ENCODE measurements around the gene SNX3.
A peak's percentile ranks its signal among the peaks of the same experiment; 100 is the strongest.
"Not testable (repeated sequence)": the region's sequence is repeated elsewhere in the genome, so short reads cannot be mapped to it uniquely, and the experiment has no call there.

The SNX3 gene

DNA sequence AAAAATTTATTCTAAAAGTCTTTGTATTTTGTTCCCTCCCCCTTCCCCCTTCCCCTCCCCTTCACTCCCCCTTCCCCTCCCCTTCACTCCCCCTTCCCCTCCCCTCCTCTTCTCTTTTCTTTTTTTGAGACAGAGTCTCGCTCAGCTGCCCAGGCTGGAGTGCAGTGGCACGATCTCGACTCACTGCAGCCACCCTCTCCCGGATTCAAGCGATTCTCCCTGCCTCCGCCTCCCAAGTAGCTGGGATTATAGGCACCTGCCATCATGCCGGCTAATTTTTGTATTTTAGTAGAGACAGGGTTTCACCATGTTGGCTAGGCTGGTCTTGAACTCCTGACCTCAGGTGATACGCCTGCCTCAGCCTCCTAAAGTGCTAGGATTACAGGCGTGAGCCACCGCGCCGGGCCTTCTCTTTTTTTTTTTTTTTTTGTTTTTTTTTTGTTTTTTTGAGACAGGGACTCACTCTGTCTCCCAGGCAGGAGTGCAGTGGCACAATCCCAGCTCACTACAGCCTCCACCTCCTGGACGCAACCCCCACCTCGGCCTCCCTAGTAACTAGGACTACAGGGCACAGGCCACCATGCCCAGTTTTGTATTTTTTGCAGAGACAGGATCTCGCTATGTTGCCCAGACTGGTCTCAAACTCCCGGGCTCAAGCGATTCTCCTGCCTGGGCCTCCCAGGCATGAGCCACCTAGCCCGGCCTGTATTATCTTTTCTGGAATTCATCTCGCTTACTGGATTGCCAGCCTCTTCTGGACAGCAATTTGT lies 32.9 kb upstream of the SNX3 start:
- Histone ChIP-seq H4K8ac (ENCODE audit: low read depth, low read length) (peak overlapping the region; percentile 93), H3K18ac (ENCODE audit: low read length) (no peak overlapping the region), H3K4ac (ENCODE audit: low read depth, low read length) (no peak overlapping the region), H3K4me1 (ENCODE audit: control insufficient read depth in 1 of 2, insufficient read depth in 2 of 2, low read length in 2 of 2) (peaks cover 0 to 2% of the 10 kb centered on the region in 2 experiments), H4K12ac (ENCODE audit: low read depth, low read length) (peak overlapping the region; percentile 11), H2AK5ac (ENCODE audit: low read length) (no peak overlapping the region), H4K91ac (ENCODE audit: low read depth, low read length) (peak overlapping the region; percentile 39), H2BK120ac (ENCODE audit: insufficient read depth, low read length, poor library complexity) (no peak overlapping the region), H3K79me2 (ENCODE audit: control insufficient read depth, insufficient read depth, low read length, poor library complexity) (peaks cover 3% of the 10 kb centered on the region), H3K23ac (ENCODE audit: low read length) (no peak overlapping the region), H3K36me3 (ENCODE audit: control insufficient read depth in 1 of 2, insufficient read depth in 2 of 2, low read length in 2 of 2) (no peaks in the 10 kb centered on the region), H3K4me2 (ENCODE audit: low read length) (peak overlapping the region; percentile 70), H3K9ac (ENCODE audit: low read length) (no peak overlapping the region), H2BK5ac (ENCODE audit: low read depth, low read length, poor library complexity) (no peak overlapping the region), H3K4me3 (ENCODE audit: low read depth, low read length) (no peak overlapping the region), H2BK12ac (ENCODE audit: low read length) (no peak overlapping the region), H3K9me3 (ENCODE audit: insufficient read depth, low read depth, low read length) (no peaks in the 10 kb centered on the region), H3K14ac (ENCODE audit: low read length) (no peak overlapping the region), H3K79me1 (ENCODE audit: low read length) (peaks cover 10% of the 10 kb centered on the region), H3K27ac (ENCODE audit: low read depth, low read length) (no peak overlapping the region), H2AFZ (ENCODE audit: insufficient read depth, low read length, poor library complexity) (no peak overlapping the region), H3K27me3 (ENCODE audit: insufficient read depth, low read length) (no peaks in the 10 kb centered on the region)
- no CpG with 5 or more reads among the region's 19 CpGs for WGBS (ENCODE audit: extremely low coverage, insufficient coverage, insufficient read length)
- DNase-seq: no peak

DNA sequence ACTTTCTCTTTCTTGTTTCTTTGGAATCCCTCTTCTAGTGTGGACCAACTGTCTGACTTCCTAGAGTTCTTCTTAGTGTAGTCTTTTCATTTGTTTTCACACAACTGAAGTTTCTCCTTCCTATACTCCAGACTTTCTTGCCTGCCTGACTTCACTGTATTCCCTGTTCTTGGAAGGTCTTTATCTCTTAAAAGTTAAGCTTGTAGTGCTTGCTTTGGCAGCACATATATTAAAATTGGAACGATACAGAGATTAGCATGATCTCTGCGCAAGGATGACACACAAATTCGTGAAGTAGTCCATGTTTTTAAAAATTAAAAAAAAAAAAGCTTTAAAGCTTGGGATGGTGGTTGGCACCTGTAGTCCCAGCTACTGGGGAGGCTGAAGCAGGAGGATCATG lies 31.7 kb upstream of the SNX3 start:
- H3K14ac ChIP-seq (ENCODE audit: low read length); H2BK12ac ChIP-seq (ENCODE audit: low read length); H3K4me2 ChIP-seq (ENCODE audit: low read length); H3K79me1 ChIP-seq (ENCODE audit: low read length); H2AFZ ChIP-seq (ENCODE audit: insufficient read depth, low read length, poor library complexity); H3K9ac ChIP-seq (ENCODE audit: low read length); H3K9me3 ChIP-seq (ENCODE audit: insufficient read depth, low read depth, low read length); H3K79me2 ChIP-seq (ENCODE audit: control insufficient read depth, insufficient read depth, low read length, poor library complexity); H2BK5ac ChIP-seq (ENCODE audit: low read depth, low read length, poor library complexity); H3K27ac ChIP-seq (ENCODE audit: low read depth, low read length); H3K4me1 ChIP-seq (ENCODE audit: control insufficient read depth in 1 of 2, insufficient read depth in 2 of 2, low read length in 2 of 2); H3K18ac ChIP-seq (ENCODE audit: low read length); H4K91ac ChIP-seq (ENCODE audit: low read depth, low read length); H3K23ac ChIP-seq (ENCODE audit: low read length); H4K12ac ChIP-seq (ENCODE audit: low read depth, low read length); H3K36me3 ChIP-seq (ENCODE audit: control insufficient read depth in 1 of 2, insufficient read depth in 2 of 2, low read length in 2 of 2); DNase-seq; H2AK5ac ChIP-seq (ENCODE audit: low read length); H3K27me3 ChIP-seq (ENCODE audit: insufficient read depth, low read length); H3K4ac ChIP-seq (ENCODE audit: low read depth, low read length); H4K8ac ChIP-seq (ENCODE audit: low read depth, low read length); H3K4me3 ChIP-seq (ENCODE audit: low read depth, low read length); H2BK120ac ChIP-seq (ENCODE audit: insufficient read depth, low read length, poor library complexity): not testable (repeated sequence)
- WGBS (ENCODE audit: extremely low coverage, insufficient coverage, insufficient read length): no CpG with 5 or more reads among the region's 3 CpGs

DNA sequence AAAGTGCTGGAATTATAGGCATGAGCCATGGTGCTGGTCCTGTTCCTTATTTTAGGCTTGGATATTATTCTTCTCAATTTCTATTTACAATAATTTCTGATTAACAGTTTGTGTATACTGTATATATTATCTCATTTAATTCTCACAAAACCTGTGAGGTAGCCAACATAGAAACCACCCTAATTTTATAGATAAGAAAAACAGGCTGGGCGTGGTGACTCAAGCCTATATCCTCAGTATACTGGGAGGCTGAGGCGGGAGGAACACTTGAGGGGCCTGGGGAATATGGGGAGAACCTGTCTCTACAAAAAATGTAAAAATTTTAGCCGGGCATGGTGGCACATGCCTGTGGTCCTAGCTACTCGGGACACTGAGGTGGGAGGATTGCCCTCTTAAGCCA lies 30.3 kb upstream of the SNX3 start:
- Histone ChIP-seq H2AFZ (ENCODE audit: insufficient read depth, low read length, poor library complexity) (no peak overlapping the region), H2AK5ac (ENCODE audit: low read length) (no peak overlapping the region), H3K4me3 (ENCODE audit: low read depth, low read length) (no peak overlapping the region), H3K23ac (ENCODE audit: low read length) (no peak overlapping the region), H2BK12ac (ENCODE audit: low read length) (no peak overlapping the region), H3K14ac (ENCODE audit: low read length) (no peak overlapping the region), H3K27me3 (ENCODE audit: insufficient read depth, low read length) (no peaks in the 10 kb centered on the region), H3K36me3 (ENCODE audit: control insufficient read depth in 1 of 2, insufficient read depth in 2 of 2, low read length in 2 of 2) (no peaks in the 10 kb centered on the region), H3K79me2 (ENCODE audit: control insufficient read depth, insufficient read depth, low read length, poor library complexity) (peaks cover 3% of the 10 kb centered on the region), H3K4me2 (ENCODE audit: low read length) (no peak overlapping the region), H2BK5ac (ENCODE audit: low read depth, low read length, poor library complexity) (no peak overlapping the region), H3K4ac (ENCODE audit: low read depth, low read length) (no peak overlapping the region), H3K18ac (ENCODE audit: low read length) (no peak overlapping the region), H3K4me1 (ENCODE audit: control insufficient read depth in 1 of 2, insufficient read depth in 2 of 2, low read length in 2 of 2) (peaks cover 0 to 2% of the 10 kb centered on the region in 2 experiments), H3K9ac (ENCODE audit: low read length) (no peak overlapping the region), H3K79me1 (ENCODE audit: low read length) (peaks cover 10% of the 10 kb centered on the region), H4K12ac (ENCODE audit: low read depth, low read length) (no peak overlapping the region), H4K8ac (ENCODE audit: low read depth, low read length) (no peak overlapping the region), H3K9me3 (ENCODE audit: insufficient read depth, low read depth, low read length) (no peaks in the 10 kb centered on the region), H3K27ac (ENCODE audit: low read depth, low read length) (no peak overlapping the region), H4K91ac (ENCODE audit: low read depth, low read length) (no peak overlapping the region), H2BK120ac (ENCODE audit: insufficient read depth, low read length, poor library complexity) (no peak overlapping the region)
- no CpG with 5 or more reads among the region's 4 CpGs for WGBS (ENCODE audit: extremely low coverage, insufficient coverage, insufficient read length)
- no peak for DNase-seq

DNA sequence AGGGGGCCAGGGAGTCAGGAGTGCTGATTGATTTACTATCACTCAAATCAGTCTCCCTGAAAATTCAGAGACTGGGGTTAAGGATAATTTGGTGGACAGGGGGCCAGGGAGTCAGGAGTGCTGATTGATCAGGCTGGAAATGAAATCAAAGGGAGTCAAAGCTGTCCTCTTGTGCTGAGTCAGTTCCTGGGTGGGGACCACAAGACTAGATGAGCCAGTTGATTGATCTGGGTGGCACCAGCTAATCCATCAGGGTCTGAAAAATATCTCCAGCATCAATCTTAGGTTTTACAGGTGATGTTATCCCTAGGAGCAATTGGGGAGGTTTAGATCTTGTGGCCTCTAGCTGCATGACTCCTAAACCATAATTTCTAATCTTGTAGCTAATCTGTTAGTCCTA lies 27.9 kb upstream of the SNX3 start:
- Histone ChIP-seq H3K4me3 (ENCODE audit: low read depth, low read length) (no peak overlapping the region), H3K36me3 (ENCODE audit: control insufficient read depth in 1 of 2, insufficient read depth in 2 of 2, low read length in 2 of 2) (no peaks in the 10 kb centered on the region), H3K14ac (ENCODE audit: low read length) (no peak overlapping the region), H2BK12ac (ENCODE audit: low read length) (no peak overlapping the region), H3K79me1 (ENCODE audit: low read length) (no peaks in the 10 kb centered on the region), H4K12ac (ENCODE audit: low read depth, low read length) (no peak overlapping the region), H4K8ac (ENCODE audit: low read depth, low read length) (no peak overlapping the region), H2BK120ac (ENCODE audit: insufficient read depth, low read length, poor library complexity) (no peak overlapping the region), H3K9ac (ENCODE audit: low read length) (no peak overlapping the region), H2AFZ (ENCODE audit: insufficient read depth, low read length, poor library complexity) (no peak overlapping the region), H3K23ac (ENCODE audit: low read length) (no peak overlapping the region), H2AK5ac (ENCODE audit: low read length) (no peak overlapping the region), H3K27ac (ENCODE audit: low read depth, low read length) (no peak overlapping the region), H2BK5ac (ENCODE audit: low read depth, low read length, poor library complexity) (no peak overlapping the region), H3K79me2 (ENCODE audit: control insufficient read depth, insufficient read depth, low read length, poor library complexity) (no peaks in the 10 kb centered on the region), H3K4me1 (ENCODE audit: control insufficient read depth in 1 of 2, insufficient read depth in 2 of 2, low read length in 2 of 2) (no peaks in the 10 kb centered on the region), H3K27me3 (ENCODE audit: insufficient read depth, low read length) (no peaks in the 10 kb centered on the region), H3K4ac (ENCODE audit: low read depth, low read length) (no peak overlapping the region), H3K4me2 (ENCODE audit: low read length) (no peak overlapping the region), H3K9me3 (ENCODE audit: insufficient read depth, low read depth, low read length) (no peaks in the 10 kb centered on the region), H3K18ac (ENCODE audit: low read length) (no peak overlapping the region), H4K91ac (ENCODE audit: low read depth, low read length) (no peak overlapping the region)
- DNase-seq: no peak
